T-cell (primary cell): ENCODE results near the gene TEX36. TPM values are rescaled to one million over a fixed set of nuclear protein-coding genes. Genes with fewer than 3 reads are reported as not detected.

ENCODE experiments used
- ATAC-seq, 4 experiments: fragments of 200-7000 bp in 3 of 4; fragments of 150-1000 bp in 1 of 4; cut with Tn5 transposase; replicated peaks in 1 of 4; 1 replicate in 3 of 4; 2 replicates in 1 of 4; pipeline ENCODE4 v1.10.0; 2021; ENCODE audit warnings: moderate library complexity in 3 of 4, mild to moderate bottlenecking in 2 of 4, moderate number of reproducible peaks in 1 of 4
- CTCF ChIA-PET, 2 donors: fragments of 300-600 bp; sonication (Branson Sonifier 250); formaldehyde crosslinking; loops; one replicate each; lab custom pipeline; 2022; ENCODE audit warnings: antibody characterized with exemption in 2 of 2; lab: Charles Lee
- POLR2A ChIA-PET, 2 donors: fragments of 300-600 bp; sonication (Branson Sonifier 250); formaldehyde crosslinking; loops; one replicate each; lab custom pipeline; 2022; ENCODE audit warnings: antibody characterized with exemption in 2 of 2; lab: Charles Lee
- DNase-seq, 35 experiments: peaks; one replicate each; pipeline versions ENCODE4 v3.0.0 to v3.0.0-alpha.2; 2013 to 2023
- H3K27ac ChIP-seq: one replicate; pipeline ENCODE4 v1.5.1; 2013; ENCODE audit warnings: low read length
- H3K27me3 ChIP-seq, 2 experiments: replicated peaks in 1 of 2; 1 replicate in 1 of 2; 2 replicates in 1 of 2; pipeline versions ENCODE4 v1.6.1 to v1.7.0; 2013; ENCODE audit warnings: low read length in 1 of 2, mixed read lengths in 1 of 2; ENCODE audit not compliant: control insufficient read depth in 2 of 2, insufficient read depth in 2 of 2; ENCODE audit errors: extremely low read depth in 1 of 2
- H3K36me3 ChIP-seq, 2 donors: 1 replicate in 1 of 2; 2 replicates in 1 of 2; pipeline versions ENCODE4 v1.6.1 to v1.7.0; 2013; ENCODE audit warnings: low read length in 1 of 2; ENCODE audit not compliant: control insufficient read depth in 2 of 2, insufficient read depth in 1 of 2; ENCODE audit errors: extremely low read depth in 1 of 2
- H3K4me1 ChIP-seq, 2 experiments: 1 replicate in 1 of 2; 2 replicates in 1 of 2; pipeline versions ENCODE4 v1.6.1 to v1.7.0; 2013; ENCODE audit warnings: low read length in 2 of 2, mixed read lengths in 1 of 2; ENCODE audit not compliant: insufficient read depth in 2 of 2, control insufficient read depth in 1 of 2; ENCODE audit errors: extremely low read depth in 1 of 2
- H3K4me3 ChIP-seq, 2 donors: 1 replicate in 1 of 2; 2 replicates in 1 of 2; pipeline versions ENCODE4 v1.5.1 to v1.7.0; 2013; ENCODE audit warnings: mild to moderate bottlenecking in 2 of 2, low read length in 1 of 2, moderate library complexity in 1 of 2; ENCODE audit not compliant: control insufficient read depth in 1 of 2; ENCODE audit errors: extremely low read depth in 1 of 2
- H3K9me3 ChIP-seq: 2 replicates; pipeline ENCODE4 v1.7.0; 2013
- H3K27ac Mint-ChIP-seq, 2 donors: one replicate each; pipeline ENCODE4 v1.8.0; 2020 to 2021; ENCODE audit warnings: mild to moderate bottlenecking in 2 of 2, mixed read lengths in 2 of 2
- H3K27me3 Mint-ChIP-seq, 2 donors: one replicate each; pipeline ENCODE4 v1.8.0; 2021 to 2022; ENCODE audit warnings: mixed read lengths in 2 of 2
- H3K36me3 Mint-ChIP-seq: one replicate; pipeline ENCODE4 v1.8.0; 2021; ENCODE audit warnings: mixed read lengths
- H3K4me1 Mint-ChIP-seq, 3 donors: one replicate each; pipeline ENCODE4 v1.8.0; 2020 to 2022; ENCODE audit warnings: mixed read lengths in 3 of 3, mild to moderate bottlenecking in 1 of 3
- H3K4me3 Mint-ChIP-seq, 3 donors: one replicate each; pipeline ENCODE4 v1.8.0; 2020 to 2022; ENCODE audit warnings: mild to moderate bottlenecking in 3 of 3, mixed read lengths in 3 of 3, moderate library complexity in 3 of 3
- H3K9me3 Mint-ChIP-seq, 3 donors: one replicate each; pipeline ENCODE4 v1.8.0; 2020 to 2022; ENCODE audit warnings: mixed read lengths in 3 of 3
- WGBS: methylation state at CpG from one replicate; pipeline ENCODE4 v1.1.5; 2013; ENCODE audit warnings: missing lambda C conversion rate; ENCODE audit not compliant: insufficient coverage; 5-methylcytosine and 5-hydroxymethylcytosine counted together
- total RNA-seq, 35 experiments: library from RNA in 6 of 35; stranded (reverse) in 6 of 35; fragments of 120-200 nt in 1 of 35; gene quantifications; one replicate each; pipeline versions ENCODE4 v1.2.1 to v1.2.4 and lab custom pipeline; 2013 to 2026

TEX36 gene
- total RNA-seq, 5 donors from 2014 or later (not counting 1 experiment from before 2014, with no cell fraction given) = not detected

- 100% methylated on average over 1 of the region's 3 CpGs for WGBS
- no peak overlapping the region for H3K4me3 Mint-ChIP-seq
- Histone ChIP-seq H3K27me3 (peaks cover 0 to 11% of the 10 kb centered on the region in 2 experiments), H3K9me3 (no peaks in the 10 kb centered on the region), H3K36me3 (no peaks in the 10 kb centered on the region), H3K4me3 (no peak overlapping the region), H3K4me1 (no peaks in the 10 kb centered on the region), H3K27ac (no peak overlapping the region)
- ChIA-PET CTCF (no interaction called here), POLR2A (no interaction called here)
- DNase-seq (peak in 1 of 35 experiments; percentile 4), ATAC-seq (no peak)
- H3K27ac Mint-ChIP-seq = no peak overlapping the region
- H3K36me3 Mint-ChIP-seq = no peaks in the 10 kb centered on the region
- no peaks in the 10 kb centered on the region for H3K4me1 Mint-ChIP-seq
- peaks cover 23 to 34% of the 10 kb centered on the region in 2 donors for H3K27me3 Mint-ChIP-seq
- no peaks in the 10 kb centered on the region for H3K9me3 Mint-ChIP-seq
Measured at GRCh38 chr10:125629758-125630376, 53.1 kb downstream of the TEX36 start.

GRCh38 chr10:125628104-125629049 lies 54.6 kb downstream of the TEX36 start:
- CTCF ChIA-PET = no interaction called here
- Histone ChIP-seq H3K36me3 (no peaks in the 10 kb centered on the region), H3K4me1 (no peaks in the 10 kb centered on the region), H3K4me3 (no peak overlapping the region), H3K27ac (no peak overlapping the region), H3K9me3 (no peaks in the 10 kb centered on the region), H3K27me3 (peaks cover 0 to 19% of the 10 kb centered on the region in 2 experiments)
- Mint-ChIP-seq H3K4me1 (no peaks in the 10 kb centered on the region), H3K27ac (no peak overlapping the region), H3K27me3 (peaks cover 25 to 34% of the 10 kb centered on the region in 2 donors), H3K9me3 (no peaks in the 10 kb centered on the region), H3K36me3 (no peaks in the 10 kb centered on the region), H3K4me3 (no peak overlapping the region)
- no peak for ATAC-seq
- WGBS = 86% methylated on average over 2 of the region's 11 CpGs
- POLR2A ChIA-PET = interaction anchor here in 1 of 2 donors (0.6 kb wide), 1 partner anchor 1328 kb away, joined by 3 read pairs; no protein-coding TSS in a partner anchor
- no peak for DNase-seq

DNA sequence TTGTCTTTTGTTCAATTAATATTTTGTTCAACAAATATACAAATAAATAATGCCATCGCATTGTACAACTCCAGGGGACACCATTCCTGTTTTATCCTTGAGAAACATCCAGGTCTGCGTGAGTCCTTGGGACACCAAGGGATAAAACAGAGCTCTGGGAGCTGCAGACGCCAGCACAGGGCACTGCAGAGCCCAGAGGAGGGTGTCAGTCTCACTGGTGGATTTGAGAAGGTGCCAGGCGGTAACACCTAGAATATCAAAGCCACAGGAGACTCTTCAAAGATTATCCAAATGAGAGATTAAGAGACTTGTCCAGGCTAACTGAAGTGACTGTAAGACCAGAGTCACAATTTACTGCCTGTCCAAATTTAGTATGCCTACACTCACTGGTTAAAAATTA lies 55.3 kb downstream of the TEX36 start:
- Histone ChIP-seq H3K9me3 (no peaks in the 10 kb centered on the region), H3K36me3 (no peaks in the 10 kb centered on the region)

DNA sequence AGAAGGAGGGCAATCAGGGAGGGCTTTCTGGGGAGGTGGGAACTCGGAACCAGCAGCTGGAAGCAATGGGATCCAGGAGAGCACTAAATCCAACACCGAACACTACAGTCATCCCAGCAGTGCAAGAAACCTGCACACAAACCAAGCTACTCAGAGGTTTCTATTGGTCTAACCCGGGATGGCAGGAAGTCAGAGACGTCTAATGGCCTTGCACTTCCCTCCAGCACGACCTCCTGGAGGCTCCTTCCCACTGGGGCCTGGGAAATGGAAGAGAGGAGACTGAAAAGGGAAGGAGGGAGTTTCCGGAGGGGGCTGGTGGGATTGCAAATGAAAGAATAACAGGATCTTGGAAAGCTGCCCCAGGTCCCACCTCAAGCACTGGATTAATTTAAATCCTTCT lies 56.3 kb downstream of the TEX36 start:
- H3K9me3 ChIP-seq = no peaks in the 10 kb centered on the region
- no CpG with 5 or more reads among the region's 6 CpGs for WGBS
- no peak overlapping the region for H3K27ac Mint-ChIP-seq
- no peak for DNase-seq
- H3K4me3 Mint-ChIP-seq = no peak overlapping the region
- no peaks in the 10 kb centered on the region for H3K36me3 Mint-ChIP-seq
- no peak overlapping the region for H3K27ac ChIP-seq
- H3K9me3 Mint-ChIP-seq = no peaks in the 10 kb centered on the region
- H3K36me3 ChIP-seq = no peaks in the 10 kb centered on the region
- H3K4me1 Mint-ChIP-seq = no peaks in the 10 kb centered on the region
- ChIA-PET POLR2A (no interaction called here), CTCF (no interaction called here)
- H3K27me3 ChIP-seq = peaks cover 0 to 20% of the 10 kb centered on the region in 2 experiments
- no peak overlapping the region for H3K4me3 ChIP-seq
- ATAC-seq = no peak
- H3K27me3 Mint-ChIP-seq = peaks cover 26 to 28% of the 10 kb centered on the region in 2 donors
- no peaks in the 10 kb centered on the region for H3K4me1 ChIP-seq

More for the DNA sequence above, 55.3 kb downstream of the TEX36 start:
- WGBS = 75% methylated on average over 2 of the region's 4 CpGs
- no peak overlapping the region for H3K27ac Mint-ChIP-seq
- H3K9me3 Mint-ChIP-seq = no peaks in the 10 kb centered on the region
- Histone ChIP-seq H3K27me3 (peaks cover 0 to 19% of the 10 kb centered on the region in 2 experiments), H3K4me1 (no peaks in the 10 kb centered on the region), H3K27ac (no peak overlapping the region), H3K4me3 (no peak overlapping the region)
- ChIA-PET POLR2A (no interaction called here), CTCF (no interaction called here)
- ATAC-seq (no peak), DNase-seq (no peak)
- H3K4me3 Mint-ChIP-seq = no peak overlapping the region
- H3K36me3 Mint-ChIP-seq = no peaks in the 10 kb centered on the region
- peaks cover 28 to 34% of the 10 kb centered on the region in 2 donors for H3K27me3 Mint-ChIP-seq
- H3K4me1 Mint-ChIP-seq = no peaks in the 10 kb centered on the region

- ChIA-PET CTCF (no interaction called here), POLR2A (no interaction called here)
- Histone ChIP-seq H3K4me3 (no peak overlapping the region), H3K4me1 (no peaks in the 10 kb centered on the region), H3K36me3 (no peaks in the 10 kb centered on the region), H3K27ac (no peak overlapping the region), H3K9me3 (no peaks in the 10 kb centered on the region), H3K27me3 (peaks cover 0 to 23% of the 10 kb centered on the region in 2 experiments)
- Mint-ChIP-seq H3K27ac (no peak overlapping the region), H3K4me1 (no peaks in the 10 kb centered on the region), H3K36me3 (no peaks in the 10 kb centered on the region), H3K4me3 (no peak overlapping the region), H3K27me3 (peaks cover 25 to 26% of the 10 kb centered on the region in 2 donors), H3K9me3 (no peaks in the 10 kb centered on the region)
- ATAC-seq (no peak), DNase-seq (no peak)
- 79% methylated on average over 8 of the region's 12 CpGs for WGBS
Measured at GRCh38 chr10:125625586-125625985, 57.4 kb downstream of the TEX36 start.

DNA sequence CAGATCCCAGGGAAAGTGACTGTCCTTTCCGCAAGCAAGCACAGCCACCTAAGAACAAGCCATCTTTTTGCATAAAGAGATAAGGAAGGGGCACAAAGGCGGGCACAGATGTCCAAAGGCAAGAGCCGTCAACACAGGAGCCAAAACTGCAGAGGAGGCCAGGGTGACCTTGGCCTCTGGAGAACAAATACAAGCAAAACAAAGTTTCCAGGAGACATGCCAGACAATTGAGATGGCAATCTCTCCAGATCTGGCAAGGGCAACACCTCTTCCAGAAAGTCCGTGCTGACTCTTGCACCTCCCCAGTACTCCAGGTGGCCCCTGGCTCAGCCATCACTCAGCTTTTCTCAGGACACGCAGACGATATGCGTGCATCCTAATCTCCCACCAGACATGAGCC lies 58.2 kb downstream of the TEX36 start:
- POLR2A ChIA-PET = no interaction called here

More for the DNA sequence above, 58.2 kb downstream of the TEX36 start:
- H3K4me3 ChIP-seq = no peak overlapping the region
- CTCF ChIA-PET = no interaction called here
- no peaks in the 10 kb centered on the region for H3K9me3 Mint-ChIP-seq
- peaks cover 25 to 27% of the 10 kb centered on the region in 2 donors for H3K27me3 Mint-ChIP-seq
- no peaks in the 10 kb centered on the region for H3K36me3 ChIP-seq
- no peak overlapping the region for H3K27ac ChIP-seq
- no peaks in the 10 kb centered on the region for H3K9me3 ChIP-seq
- DNase-seq (no peak), ATAC-seq (no peak)
- H3K4me1 ChIP-seq = no peaks in the 10 kb centered on the region
- WGBS = 89% methylated on average over 4 of the region's 7 CpGs
- H3K4me1 Mint-ChIP-seq = no peaks in the 10 kb centered on the region
- no peak overlapping the region for H3K4me3 Mint-ChIP-seq
- H3K27ac Mint-ChIP-seq = no peak overlapping the region
- no peaks in the 10 kb centered on the region for H3K36me3 Mint-ChIP-seq
- peaks cover 0 to 23% of the 10 kb centered on the region in 2 experiments for H3K27me3 ChIP-seq
